HG03558 (cell line): ENCODE results near the gene SHROOM3.

Experiments used
- ATAC-seq: cut with Tn5 transposase; IDR thresholded peaks from one replicate; pipeline ENCODE4 v1.9.1; 2021; ENCODE audit warnings: moderate number of reproducible peaks; ENCODE audit not compliant: unreplicated experiment; ENCODE audit errors: extremely low read depth

SHROOM3 gene

GRCh38 chr4:76830964-76831703, 396.1 kb downstream of the SHROOM3 start:
- no peak for ATAC-seq

- no peak for ATAC-seq
These were observed 396.8 kb downstream of the SHROOM3 start for GRCh38 chr4:76831711-76832373.
